ENCODE measurements around the gene CLCN7. TPM values are rescaled to one million over a fixed set of nuclear protein-coding genes. Genes with fewer than 3 reads are reported as not detected.

Gene CLCN7
- total RNA-seq, 4 donors from 2014 or later = 57.6 to 171 (median 95.0) TPM

- in situ Hi-C loops (cut with MboI; ENCODE audit: low pct_ligation_motif_present in 1 of 4, low pct_unique_long_range_greater_than_20kb in 1 of 4, low sequenced_read_pairs in 3 of 4) = no loop called here
- H3K27ac ChIP-seq = no peak overlapping the region
- H3K4me3 ChIP-seq = no peak overlapping the region
- peaks cover 0 to 4% (median 2%) of the 10 kb centered on the region in 4 donors for H3K4me1 ChIP-seq
- no peak for DNase-seq
- 70% methylated on average over 18 of the region's 20 CpGs; no CpG with 5 or more reads in 1 of the 2 donors for WGBS, 2 donors (ENCODE audit: low coverage in 1 of 2)
- TF ChIP-seq POLR2A (IDR thresholded peaks at IDR 0.05) (no peak), POLR2AphosphoS5 (IDR thresholded peaks at IDR 0.05) (no peak)
- H3K9me3 ChIP-seq = no peaks in the 10 kb centered on the region
- H3K36me3 ChIP-seq = no peaks in the 10 kb centered on the region
- intact Hi-C loops (cut with DNase I; ENCODE audit: low total_unique reads) = no loop called here
- peaks cover 19% of the 10 kb centered on the region for H3K27me3 ChIP-seq
These were observed 43.1 kb downstream of the CLCN7 start for GRCh38 chr16:1431497-1432270.

- TF ChIP-seq EP300 (IDR thresholded peaks at IDR 0.05; ENCODE audit: low read depth) (no peak), POLR2AphosphoS5 (IDR thresholded peaks at IDR 0.05) (no peak)
- no peaks in the 10 kb centered on the region for H3K36me3 ChIP-seq
- no peak for DNase-seq
- peaks cover 0 to 4% (median 2%) of the 10 kb centered on the region in 4 donors for H3K4me1 ChIP-seq
- no peak within 1 kb of the TSS for H3K4me3 ChIP-seq
- H3K27me3 ChIP-seq = peaks cover 19% of the 10 kb centered on the region
- no peaks in the 10 kb centered on the region for H3K9me3 ChIP-seq
- 55% methylated on average over 29 of the region's 35 CpGs; no CpG with 5 or more reads in 1 of the 2 donors for WGBS, 2 donors (ENCODE audit: low coverage in 1 of 2)
- H3K27ac ChIP-seq = no peak within 1 kb of the TSS
- intact Hi-C loops (cut with DNase I; ENCODE audit: low total_unique reads) = no loop called here
- in situ Hi-C loops (cut with MboI; ENCODE audit: low pct_ligation_motif_present in 1 of 4, low pct_unique_long_range_greater_than_20kb in 1 of 4, low sequenced_read_pairs in 3 of 4) = no loop called here
These were observed 43.9 kb downstream of the CLCN7 start, which contains the start of gene PERCC1 for GRCh38 chr16:1430759-1431496. Gene PERCC1, plus strand, starts transcription at chr16:1431078. Its CDS starts 1,516 bp downstream, at chr16:1432594.

- peaks cover 19% of the 10 kb centered on the region for H3K27me3 ChIP-seq
- H3K4me3 ChIP-seq = no peak overlapping the region
- TF ChIP-seq POLR2AphosphoS5 (IDR thresholded peaks at IDR 0.05) = no peak
- intact Hi-C loops (cut with DNase I; ENCODE audit: low total_unique reads) (no loop called here), in situ Hi-C loops (cut with MboI; ENCODE audit: low pct_ligation_motif_present in 1 of 4, low pct_unique_long_range_greater_than_20kb in 1 of 4, low sequenced_read_pairs in 3 of 4) (no loop called here)
- DNase-seq = no peak
- H3K27ac ChIP-seq = no peak overlapping the region
- no peaks in the 10 kb centered on the region for H3K36me3 ChIP-seq
- no peaks in the 10 kb centered on the region for H3K9me3 ChIP-seq
- 57% methylated on average over 14 of the region's 14 CpGs; no CpG with 5 or more reads in 1 of the 2 donors for WGBS, 2 donors (ENCODE audit: low coverage in 1 of 2)
- H3K4me1 ChIP-seq = peaks cover 0 to 4% (median 2%) of the 10 kb centered on the region in 4 donors
These were observed 44.5 kb downstream of the CLCN7 start for GRCh38 chr16:1430214-1430758.

GRCh38 chr16:1429631-1430030, 45.2 kb downstream of the CLCN7 start:
- DNase-seq = no peak
- Histone ChIP-seq H3K4me3 (no peak overlapping the region), H3K27me3 (peaks cover 19% of the 10 kb centered on the region), H3K9me3 (no peaks in the 10 kb centered on the region), H3K27ac (no peak overlapping the region), H3K36me3 (no peaks in the 10 kb centered on the region), H3K4me1 (peaks cover 0 to 4% (median 2%) of the 10 kb centered on the region in 4 donors)
- in situ Hi-C loops (cut with MboI; ENCODE audit: low pct_ligation_motif_present in 1 of 4, low pct_unique_long_range_greater_than_20kb in 1 of 4, low sequenced_read_pairs in 3 of 4) = no loop called here
- 72% methylated on average over 11 of the region's 13 CpGs; no CpG with 5 or more reads in 1 of the 2 donors for WGBS, 2 donors (ENCODE audit: low coverage in 1 of 2)
- intact Hi-C loops (cut with DNase I; ENCODE audit: low total_unique reads) = no loop called here
- TF ChIP-seq POLR2A (IDR thresholded peaks at IDR 0.05) (no peak), EP300 (IDR thresholded peaks at IDR 0.05; ENCODE audit: low read depth) (no peak), CTCF (IDR thresholded peaks at IDR 0.05) (no peak), POLR2AphosphoS5 (IDR thresholded peaks at IDR 0.05) (no peak)

GRCh38 chr16:1429012-1429411, 45.8 kb downstream of the CLCN7 start:
- TF ChIP-seq EP300 (IDR thresholded peaks at IDR 0.05; ENCODE audit: low read depth) (no peak), POLR2A (IDR thresholded peaks at IDR 0.05) (no peak), POLR2AphosphoS5 (IDR thresholded peaks at IDR 0.05) (no peak), CTCF (IDR thresholded peaks at IDR 0.05) (no peak)
- Histone ChIP-seq H3K4me1 (peaks cover 0 to 4% (median 2%) of the 10 kb centered on the region in 4 donors), H3K4me3 (no peak overlapping the region), H3K36me3 (no peaks in the 10 kb centered on the region), H3K27me3 (peaks cover 19% of the 10 kb centered on the region), H3K9me3 (no peaks in the 10 kb centered on the region), H3K27ac (no peak overlapping the region)
- 20 to 70% methylated on average over 2 to 11 of the region's 11 CpGs for WGBS, 2 donors (ENCODE audit: low coverage in 1 of 2)
- intact Hi-C loops (cut with DNase I; ENCODE audit: low total_unique reads) (no loop called here), in situ Hi-C loops (cut with MboI; ENCODE audit: low pct_ligation_motif_present in 1 of 4, low pct_unique_long_range_greater_than_20kb in 1 of 4, low sequenced_read_pairs in 3 of 4) (no loop called here)
- no peak for DNase-seq
